ENCODE data around the gene ACADS.
"Not testable (repeated sequence)": the region's sequence is repeated elsewhere in the genome, so short reads cannot be mapped to it uniquely, and the experiment has no call there.

Gene ACADS

GRCh38 chr12:120732198-120732597 is 6.6 kb downstream of the ACADS start:
- DNase-seq, result not testable (repeated sequence)

GRCh38 chr12:120733574-120733973 is 7.9 kb downstream of the ACADS start:
- DNase-seq, result no peak

- no peak for DNase-seq
These were observed 8.6 kb downstream of the ACADS start for GRCh38 chr12:120734210-120734609.

DNA sequence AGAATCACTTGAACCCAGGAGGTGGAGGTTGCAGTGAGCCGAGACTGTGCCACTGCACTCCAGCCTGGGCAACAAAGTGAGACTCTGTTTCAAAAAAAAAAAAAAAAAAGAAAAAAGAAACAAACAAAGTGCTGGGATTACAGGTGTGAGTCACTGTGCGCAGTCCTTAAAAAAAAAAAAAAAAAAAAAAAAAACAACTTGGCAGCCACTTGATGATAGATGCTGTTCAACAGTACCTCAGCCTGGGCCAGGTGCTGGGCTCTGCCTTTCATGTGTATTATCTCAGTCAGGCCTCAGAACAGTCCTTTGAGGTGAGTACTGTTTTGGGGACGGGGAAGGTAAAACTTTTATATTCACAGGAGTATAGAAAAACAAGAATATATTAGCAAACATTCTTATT is 9.6 kb downstream of the ACADS start:
- no peak for DNase-seq

GRCh38 chr12:120736404-120737331 is 11.0 kb downstream of the ACADS start:
- no peak for DNase-seq

- DNase-seq, result no peak
These were observed 12.1 kb downstream of the ACADS start for GRCh38 chr12:120737557-120738251.

DNA sequence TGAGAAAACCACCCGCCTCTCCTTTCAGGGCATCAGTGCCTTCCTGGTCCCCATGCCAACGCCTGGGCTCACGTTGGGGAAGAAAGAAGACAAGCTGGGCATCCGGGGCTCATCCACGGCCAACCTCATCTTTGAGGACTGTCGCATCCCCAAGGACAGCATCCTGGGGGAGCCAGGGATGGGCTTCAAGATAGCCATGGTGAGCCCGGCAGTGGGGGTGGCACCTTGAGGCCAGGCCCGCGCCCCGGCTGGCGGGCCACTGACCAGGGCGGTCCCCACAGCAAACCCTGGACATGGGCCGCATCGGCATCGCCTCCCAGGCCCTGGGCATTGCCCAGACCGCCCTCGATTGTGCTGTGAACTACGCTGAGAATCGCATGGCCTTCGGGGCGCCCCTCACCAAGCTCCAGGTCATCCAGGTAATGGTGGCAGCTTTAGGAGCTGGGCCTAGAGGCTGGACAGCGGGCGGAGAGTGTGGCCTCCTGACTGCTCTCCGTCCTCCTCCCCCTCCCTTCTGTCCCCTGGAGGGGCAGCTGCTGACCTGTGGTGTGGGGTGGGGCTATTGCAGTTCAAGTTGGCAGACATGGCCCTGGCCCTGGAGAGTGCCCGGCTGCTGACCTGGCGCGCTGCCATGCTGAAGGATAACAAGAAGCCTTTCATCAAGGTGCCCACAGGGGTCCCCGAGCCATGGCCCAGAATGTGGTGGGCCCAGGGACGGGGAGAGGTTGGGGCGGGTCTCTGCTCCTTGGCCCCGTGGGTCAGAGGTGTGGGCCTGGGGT is 12.8 kb downstream of the ACADS start:
- no peak for DNase-seq

- DNase-seq, result no peak
These were observed 13.6 kb downstream of the ACADS start for GRCh38 chr12:120739031-120739762.

GRCh38 chr12:120739821-120740613 is 14.4 kb downstream of the ACADS start:
- DNase-seq, result no peak

- no peak for DNase-seq
These were observed 15.2 kb downstream of the ACADS start for GRCh38 chr12:120740871-120741270.

GRCh38 chr12:120741476-120742421 is 16.1 kb downstream of the ACADS start:
- DNase-seq, result no peak

DNA sequence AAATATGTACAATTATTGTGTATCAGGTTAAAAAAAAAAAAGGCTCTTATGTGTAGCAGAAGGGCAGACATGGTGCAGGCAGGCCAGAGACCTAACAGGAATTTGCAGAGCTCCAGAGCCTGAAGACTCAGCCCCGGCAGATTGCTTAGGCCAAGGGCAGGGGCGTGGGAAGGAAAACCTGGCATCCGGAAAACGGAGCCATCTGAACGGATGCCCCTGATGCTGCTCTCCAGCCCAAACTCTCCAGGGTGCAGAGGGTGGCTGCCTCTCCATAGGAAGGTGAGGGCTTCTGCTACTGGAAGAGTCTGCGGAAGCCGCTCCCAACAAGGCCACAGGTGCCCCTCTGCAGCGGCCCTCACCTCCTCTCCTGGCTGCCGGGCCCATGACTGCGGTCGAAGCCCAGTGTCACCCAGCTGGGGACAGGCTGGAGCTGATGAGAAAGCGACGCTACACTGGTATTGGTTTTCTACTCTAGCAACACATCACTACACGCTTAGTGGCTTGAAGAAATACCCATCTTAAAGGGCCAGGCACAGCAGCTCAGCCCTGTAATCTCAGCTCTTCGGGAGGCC is 19.4 kb downstream of the ACADS start:
- DNase-seq, result no peak

DNA sequence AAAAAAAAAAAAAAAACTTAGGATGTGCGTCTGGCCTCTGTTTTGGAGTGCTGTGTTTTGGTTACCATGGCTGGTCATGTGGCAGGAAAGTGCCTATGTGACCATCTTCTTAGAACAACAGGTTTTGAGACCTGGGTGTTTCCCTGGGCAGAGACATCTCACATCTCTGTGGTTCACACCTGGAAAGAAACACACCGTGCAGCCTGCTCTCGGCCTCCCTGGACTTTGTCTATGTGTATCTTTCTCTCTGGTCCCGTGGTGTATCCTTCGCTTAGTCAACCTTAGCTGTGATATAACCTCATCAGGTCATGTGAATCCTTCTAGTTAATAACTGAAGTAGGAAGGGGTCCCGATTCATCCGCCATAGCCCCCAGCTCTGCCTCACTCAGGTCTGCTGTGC is 22.6 kb downstream of the ACADS start:
- DNase-seq, result no peak

GRCh38 chr12:120749256-120749655 is 23.6 kb downstream of the ACADS start:
- DNase-seq, result no peak

DNA sequence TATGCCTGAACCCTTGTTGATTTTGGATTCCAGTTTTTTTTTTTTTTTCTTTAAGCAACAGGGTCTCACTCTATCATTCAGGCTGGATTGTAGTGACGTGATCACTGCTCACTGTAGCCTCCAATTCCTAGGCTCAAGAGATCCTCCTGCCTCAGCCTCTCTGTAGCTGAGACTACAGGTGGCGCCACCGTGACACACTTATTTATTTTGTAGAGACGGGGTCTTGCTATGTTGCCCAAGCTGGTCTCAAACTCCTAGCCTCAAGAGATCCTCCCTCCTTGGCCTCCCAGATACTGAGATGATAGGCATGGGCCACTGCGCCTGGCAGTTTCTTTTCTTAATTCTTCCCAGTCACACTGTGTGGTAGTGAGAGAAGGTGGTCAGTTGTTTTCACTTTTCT is 25.2 kb downstream of the ACADS start:
- no peak for DNase-seq

DNA sequence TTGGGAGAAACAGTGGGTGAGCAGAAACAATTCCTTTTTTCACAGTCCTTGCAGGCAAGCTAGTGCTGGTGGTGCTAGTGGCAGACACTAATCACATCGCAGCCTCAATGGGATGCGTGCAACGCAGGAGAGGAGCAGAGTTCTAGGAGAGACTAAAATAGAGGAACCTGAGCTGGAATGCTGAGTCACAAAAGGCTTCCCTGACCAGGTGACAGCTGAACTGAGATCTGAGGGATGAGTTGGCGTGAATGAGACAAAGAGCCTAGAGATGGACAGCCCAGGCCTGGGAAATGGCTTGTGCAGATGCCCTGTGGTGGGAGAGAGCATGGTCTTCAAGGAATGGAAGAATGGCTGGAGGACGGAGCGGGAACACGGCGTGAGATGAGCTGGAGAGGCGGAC is 25.8 kb downstream of the ACADS start:
- DNase-seq, result no peak

DNA sequence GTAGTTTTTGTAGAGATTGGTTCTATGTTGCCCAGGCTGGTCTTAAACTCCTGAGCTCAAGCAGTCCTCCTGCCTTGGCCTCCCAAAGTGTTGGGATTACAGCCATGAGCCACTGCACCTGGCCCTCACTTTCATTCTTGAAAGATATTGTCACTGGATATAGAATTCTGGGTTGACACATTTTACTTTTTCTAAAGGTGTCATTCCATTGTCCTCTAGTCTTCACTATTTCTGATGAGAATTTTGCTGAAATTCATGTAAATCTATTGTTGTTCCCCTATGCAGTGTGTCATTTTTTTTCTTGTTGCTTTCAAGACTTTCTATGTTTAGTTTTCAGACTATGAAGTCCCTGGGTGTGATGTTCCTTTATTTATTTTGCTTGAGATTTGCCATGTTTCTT is 29.2 kb downstream of the ACADS start:
- no peak for DNase-seq

DNA sequence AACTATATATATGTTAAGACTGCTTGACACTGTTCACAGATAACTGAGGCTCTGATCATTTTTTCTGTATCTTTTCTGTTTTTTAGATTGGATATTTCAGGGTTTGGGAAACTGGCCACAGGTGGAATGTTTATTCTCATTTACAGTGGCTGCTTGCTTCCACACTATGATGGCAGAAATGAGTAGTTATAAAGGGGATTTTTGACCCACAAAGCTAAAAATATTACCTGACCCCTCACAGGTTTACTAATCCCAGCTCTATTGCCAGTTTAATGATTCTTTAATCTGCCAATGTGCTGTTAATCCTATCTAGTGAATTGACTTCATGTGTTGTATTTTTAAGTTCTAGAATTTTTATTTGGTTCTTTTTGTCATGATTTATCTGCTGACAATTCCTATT is 29.6 kb downstream of the ACADS start:
- DNase-seq, result no peak

DNA sequence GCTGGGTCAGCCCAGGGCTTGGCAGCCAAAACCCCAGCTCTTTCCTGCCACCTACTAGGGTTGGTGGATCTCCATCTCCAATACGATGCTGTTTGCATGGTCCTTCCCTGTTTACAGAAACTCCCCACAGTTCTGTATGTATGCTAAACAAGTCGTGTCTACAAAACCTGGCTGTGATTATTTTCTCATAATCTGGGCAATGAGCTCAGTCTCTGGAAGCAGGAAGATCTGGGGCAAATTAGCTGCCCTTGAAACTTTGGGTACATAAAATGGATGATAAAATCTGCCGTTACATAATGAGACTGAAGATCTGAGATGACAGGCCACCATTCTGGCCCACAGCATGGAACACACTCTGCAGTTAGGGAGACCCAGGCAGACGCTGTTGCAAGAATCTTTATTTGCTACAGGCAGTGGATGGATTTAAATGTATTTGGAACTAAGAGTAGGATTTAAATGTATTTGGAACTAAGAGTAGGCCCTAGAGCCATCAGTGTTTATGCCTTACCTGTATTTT is 31.7 kb downstream of the ACADS start:
- no peak for DNase-seq

GRCh38 chr12:120757949-120758348 is 32.3 kb downstream of the ACADS start:
- DNase-seq, result no peak

Data from DMS 273 treated with DMSO at 0.1 percent for 48 hours (cell line).